Measurements from ENCODE around the gene CEACAM21. TPM values are rescaled to one million over a fixed set of nuclear protein-coding genes. Genes with fewer than 3 reads are reported as not detected.

Gene CEACAM21
- not detected in 2 replicates for total RNA-seq

DNA sequence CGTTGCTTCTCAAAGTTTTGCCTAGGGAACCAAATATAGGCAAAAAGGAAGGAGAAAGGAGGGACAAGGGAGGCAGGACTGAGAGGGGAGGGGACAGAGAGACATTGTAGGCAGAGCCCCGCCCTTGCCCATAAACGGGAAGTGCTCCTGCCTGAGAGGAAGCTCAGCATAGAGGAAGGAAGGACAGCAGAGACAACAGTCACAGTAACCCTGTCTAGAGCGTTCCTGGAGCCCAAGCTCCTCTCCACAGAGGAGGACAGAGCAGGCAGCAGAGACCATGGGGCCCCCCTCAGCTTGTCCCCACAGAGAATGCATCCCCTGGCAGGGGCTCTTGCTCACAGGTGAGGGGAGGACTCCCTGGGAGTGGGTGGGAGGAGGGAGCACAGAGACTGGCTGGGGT is at the start of gene CEACAM21:
Gene CEACAM21 (plus strand): TSS at position 169 of the 400 bp plus-strand sequence. CDS start 109 bp downstream, at position 278.

DNA sequence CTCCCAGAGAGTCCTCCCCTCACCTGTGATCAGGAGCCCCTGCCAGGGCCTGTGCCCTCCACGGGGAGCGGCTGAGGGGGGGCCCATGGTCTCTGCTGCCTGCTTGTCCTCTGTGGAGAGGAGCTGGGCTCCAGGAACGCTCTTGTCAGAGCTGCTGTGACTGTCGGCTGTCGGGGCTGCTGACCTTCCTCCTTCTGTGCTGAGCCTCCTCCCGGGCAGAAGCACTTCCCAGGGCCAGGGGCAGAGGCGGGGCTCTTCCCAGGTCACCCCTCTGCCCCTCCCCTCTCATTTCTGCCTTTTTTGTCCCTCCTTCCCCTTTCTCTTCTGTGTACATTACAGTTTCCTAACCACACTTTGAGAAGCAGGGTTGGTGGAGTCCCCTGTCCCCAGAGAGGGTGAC is 50.9 kb downstream of the CEACAM21 start, which contains the start of gene CEACAM4:
Gene CEACAM4 (minus strand): TSS at position 198 of the 400 bp plus-strand sequence. CDS start 111 bp downstream, at position 87.

Other genes starting within 250 kb of the CEACAM21 start
- 5.5 and 22.2 TPM in 2 replicates for gene TGFB1, start 222.2 kb upstream of the CEACAM21 start, total RNA-seq
- gene B9D2, start 212.0 kb upstream of the CEACAM21 start, total RNA-seq, result 1.3 and 1.7 TPM in 2 replicates
- gene TMEM91, start 199.6 kb upstream of the CEACAM21 start, total RNA-seq, result 8.7 and 9.2 TPM in 2 replicates
- 20.8 and 30.4 TPM in 2 replicates for gene EXOSC5, start 178.8 kb upstream of the CEACAM21 start, total RNA-seq
- gene BCKDHA, start 178.3 kb upstream of the CEACAM21 start, total RNA-seq, result 30.3 and 40.0 TPM in 2 replicates
- gene B3GNT8, start 148.8 kb upstream of the CEACAM21 start, total RNA-seq, result 3.3 and 3.4 TPM in 2 replicates
- gene DMAC2, start 136.3 kb upstream of the CEACAM21 start, total RNA-seq, result 32.6 and 33.2 TPM in 2 replicates
- not detected in 2 replicates for gene ERICH4, start 133.0 kb upstream of the CEACAM21 start, total RNA-seq
- gene CEACAM4, start 50.9 kb downstream of the CEACAM21 start, total RNA-seq, result not detected in 2 replicates
- gene CEACAM7, start 112.1 kb downstream of the CEACAM21 start, total RNA-seq, result 0.34 and 2.2 TPM in 2 replicates
- 2.4 and 8.3 TPM in 2 replicates for gene CEACAM5, start 132.5 kb downstream of the CEACAM21 start, total RNA-seq
- 9.6 and 23.3 TPM in 2 replicates for gene CEACAM6, start 179.4 kb downstream of the CEACAM21 start, total RNA-seq
- 0.07 TPM in 1 of 2 replicates, not detected in the other for gene CEACAM3, start 220.4 kb downstream of the CEACAM21 start, total RNA-seq